HEK293T (cell line): Measurements from ENCODE around the gene RHOG.

Source experiments
- ARNT ChIP-seq: fragments of 450-650 bp; IDR thresholded peaks from 2 replicates; pipeline ENCODE4 v1.6.1; 2017; ENCODE audit warnings: mild to moderate bottlenecking
- BHLHE40 ChIP-seq: fragments of 450-650 bp; IDR thresholded peaks from 2 replicates; pipeline ENCODE4 v1.6.1; 2016; ENCODE audit warnings: mild to moderate bottlenecking, moderate library complexity, borderline replicate concordance
- ELF4 ChIP-seq: fragments of 450-650 bp; IDR thresholded peaks from 2 replicates; pipeline ENCODE4 v1.6.1; 2017; ENCODE audit warnings: antibody characterized with exemption
- FOXK2 ChIP-seq: fragments of 450-650 bp; IDR thresholded peaks from 2 replicates; pipeline ENCODE4 v1.6.1; 2016; ENCODE audit warnings: mild to moderate bottlenecking
- FOXM1 ChIP-seq: fragments of 450-650 bp; IDR thresholded peaks from 2 replicates; pipeline ENCODE4 v1.6.1; 2017; ENCODE audit warnings: mild to moderate bottlenecking, borderline replicate concordance
- SUZ12 ChIP-seq: fragments of 450-650 bp; IDR thresholded peaks from 2 replicates; pipeline ENCODE4 v1.6.1; 2016; ENCODE audit warnings: mild to moderate bottlenecking

DNA sequence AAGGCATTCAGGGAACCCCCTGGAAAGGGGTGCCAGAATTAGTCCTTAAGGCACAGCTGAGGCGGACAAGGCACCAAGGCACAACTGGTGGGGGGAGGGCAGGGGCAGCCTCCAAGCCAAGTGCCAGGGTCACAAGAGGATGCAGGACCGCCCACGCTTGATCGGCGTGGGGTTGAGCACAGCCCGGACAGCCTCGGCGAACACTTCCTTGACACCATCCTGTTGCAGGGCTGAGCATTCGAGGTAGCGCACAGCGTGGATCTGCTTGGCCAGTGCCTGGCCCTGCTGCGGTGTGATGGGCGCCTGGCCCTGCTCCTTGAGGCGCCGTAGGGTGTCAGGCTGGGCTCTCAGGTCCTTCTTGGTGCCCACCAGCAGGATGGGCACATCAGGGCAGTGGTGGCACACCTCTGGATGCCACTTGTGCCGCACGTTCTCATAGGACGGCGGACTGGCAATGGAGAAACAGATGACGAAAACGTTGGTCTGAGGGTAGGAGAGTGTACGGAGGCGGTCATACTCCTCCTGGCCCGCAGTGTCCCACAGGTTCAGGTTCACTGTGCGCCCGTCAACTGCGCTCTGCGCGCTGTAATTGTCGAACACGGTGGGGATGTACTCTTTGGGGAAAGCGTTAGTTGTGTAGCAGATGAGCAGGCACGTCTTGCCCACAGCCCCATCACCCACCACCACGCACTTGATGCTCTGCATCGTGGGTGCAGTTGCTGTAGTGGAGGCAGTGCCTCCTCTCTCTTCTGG, 13.1 kb downstream of the RHOG start:
- TF ChIP-seq FOXM1 (no peak), BHLHE40 (no peak), ARNT (no peak), FOXK2 (no peak), ELF4 (no peak), SUZ12 (no peak)
